ENCODE measurements around the gene TUBD1. TPM values are rescaled to one million over a fixed set of nuclear protein-coding genes. Genes with fewer than 3 reads are reported as not detected.

Gene TUBD1
- total RNA-seq, 1 donor, result 6.5 TPM

GRCh38 chr17:59811209-59811608, 81.5 kb downstream of the TUBD1 start:
- TF ChIP-seq CTCF (IDR thresholded peaks at IDR 0.05; ENCODE audit: insufficient read depth, low read depth, low read length), result no peak
- no peak for DNase-seq (ENCODE audit: low read depth)

GRCh38 chr17:59810894-59811153, 81.9 kb downstream of the TUBD1 start:
- H3K4me3 ChIP-seq (ENCODE audit: low read depth, low read length), result no peak overlapping the region
- DNase-seq (ENCODE audit: low read depth), result peak; percentile 64
- TF ChIP-seq CTCF (IDR thresholded peaks at IDR 0.05; ENCODE audit: insufficient read depth, low read depth, low read length), result no peak

More at GRCh38 chr17:59811209-59811608, 81.5 kb downstream of the TUBD1 start:
- no peak overlapping the region for H3K4me3 ChIP-seq (ENCODE audit: low read depth, low read length)

Small RNA genes within 50 kb of the gene (small RNA-seq; reads per million reads assigned to genes)
- gene RNU6-450P (not detected), gene RPS29P21 (not detected)

Other genes starting within 250 kb of the TUBD1 start
- gene PTRH2, start 185.5 kb downstream of the TUBD1 start, total RNA-seq, result 16.4 TPM in 2 replicates
- 436 and 608 TPM in 2 replicates for gene VMP1, start 185.3 kb downstream of the TUBD1 start, total RNA-seq
- 22.2 and 26.3 TPM in 2 replicates for gene RPS6KB1, start 178 bp upstream of the TUBD1 start, total RNA-seq
- 15.8 and 23.3 TPM in 2 replicates for gene RNFT1, start 71.8 kb upstream of the TUBD1 start, total RNA-seq
- 26.7 and 27.6 TPM in 2 replicates for gene HEATR6, start 186.0 kb upstream of the TUBD1 start, total RNA-seq

Data from fibroblast of villous mesenchyme (primary cell).